SH-SY5Y (cell line): Measurements from ENCODE around the gene PIP5KL1.

ENCODE experiments used
- GATA2 ChIP-seq: IDR thresholded peaks from 2 replicates; pipeline ENCODE4 v1.6.1; 2011; ENCODE audit warnings: mild to moderate bottlenecking, low read depth, low read length
- GATA3 ChIP-seq: IDR thresholded peaks from 2 replicates; pipeline ENCODE4 v1.6.1; 2011; ENCODE audit warnings: low read depth, mild to moderate bottlenecking, low read length, moderate library complexity

GRCh38 chr9:127895811-127896210, 34.8 kb downstream of the PIP5KL1 start:
- TF ChIP-seq GATA2 (no peak), GATA3 (no peak)
